Measurements from ENCODE around the gene CISD1. TPM values are rescaled to one million over a fixed set of nuclear protein-coding genes. Genes with fewer than 3 reads are reported as not detected.

Gene CISD1
- total RNA-seq, 4 donors from 2014 or later: 3.7 to 32.2 (median 28.1) TPM

DNA sequence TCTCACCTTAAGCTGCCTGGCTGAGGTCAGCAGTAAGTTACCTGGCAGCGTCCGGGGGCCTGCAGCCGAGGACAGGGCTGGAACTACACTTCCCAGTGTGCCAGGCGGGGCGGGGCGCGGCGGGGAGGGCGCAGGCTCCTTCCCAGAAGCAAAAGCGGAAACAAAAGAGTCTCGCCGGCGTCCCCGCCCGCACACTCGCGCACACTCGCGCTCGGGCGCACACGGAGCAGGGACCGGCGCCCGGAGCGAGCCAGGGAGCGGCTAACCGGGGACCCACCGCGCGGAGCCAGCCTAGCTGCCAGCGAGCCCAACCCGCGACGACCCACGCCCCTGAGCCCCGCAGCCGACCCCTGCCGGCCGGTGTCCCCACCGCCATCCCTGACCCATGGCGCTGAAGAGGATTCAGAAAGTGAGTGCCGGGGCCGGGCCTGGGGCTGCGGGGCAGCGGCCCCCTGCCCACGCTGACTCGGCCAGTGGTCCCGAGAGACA lies 65.9 kb downstream of the CISD1 start, which contains the start of gene UBE2D1:
UBE2D1 (plus strand) TSS at position 190 of the 489 bp plus-strand sequence; CDS start at position 386, 196 bp downstream.
- peak; percentile 95 for DNase-seq
- H3K4me1 ChIP-seq: peaks cover 0 to 27% (median 13%) of the 10 kb centered on the region in 4 donors
- TF ChIP-seq POLR2AphosphoS5 (IDR thresholded peaks at IDR 0.05): peak; percentile 90 to 98 (median 98)
- no peak for TF ChIP-seq EP300 (IDR thresholded peaks at IDR 0.05; ENCODE audit: low read depth)
- peak; percentile 95 for TF ChIP-seq POLR2A (IDR thresholded peaks at IDR 0.05)
- TF ChIP-seq, protein P1, sequence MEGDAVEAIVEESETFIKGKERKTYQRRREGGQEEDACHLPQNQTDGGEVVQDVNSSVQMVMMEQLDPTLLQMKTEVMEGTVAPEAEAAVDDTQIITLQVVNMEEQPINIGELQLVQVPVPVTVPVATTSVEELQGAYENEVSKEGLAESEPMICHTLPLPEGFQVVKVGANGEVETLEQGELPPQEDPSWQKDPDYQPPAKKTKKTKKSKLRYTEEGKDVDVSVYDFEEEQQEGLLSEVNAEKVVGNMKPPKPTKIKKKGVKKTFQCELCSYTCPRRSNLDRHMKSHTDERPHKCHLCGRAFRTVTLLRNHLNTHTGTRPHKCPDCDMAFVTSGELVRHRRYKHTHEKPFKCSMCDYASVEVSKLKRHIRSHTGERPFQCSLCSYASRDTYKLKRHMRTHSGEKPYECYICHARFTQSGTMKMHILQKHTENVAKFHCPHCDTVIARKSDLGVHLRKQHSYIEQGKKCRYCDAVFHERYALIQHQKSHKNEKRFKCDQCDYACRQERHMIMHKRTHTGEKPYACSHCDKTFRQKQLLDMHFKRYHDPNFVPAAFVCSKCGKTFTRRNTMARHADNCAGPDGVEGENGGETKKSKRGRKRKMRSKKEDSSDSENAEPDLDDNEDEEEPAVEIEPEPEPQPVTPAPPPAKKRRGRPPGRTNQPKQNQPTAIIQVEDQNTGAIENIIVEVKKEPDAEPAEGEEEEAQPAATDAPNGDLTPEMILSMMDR (IDR thresholded peaks at IDR 0.05): peak in 1 of 5 experiments; percentile 36
- no peaks in the 10 kb centered on the region for H3K9me3 ChIP-seq
- 2% methylated on average over 13 of the region's 49 CpGs; no CpG with 5 or more reads in 1 of the 2 donors for WGBS, 2 donors (ENCODE audit: low coverage in 1 of 2)
- H3K4me3 ChIP-seq: peak within 1 kb of the TSS; percentile 50 to 97 (median 93)
- H3K36me3 ChIP-seq: no peaks in the 10 kb centered on the region
- no peaks in the 10 kb centered on the region for H3K27me3 ChIP-seq
- intact Hi-C loops (cut with DNase I; ENCODE audit: low total_unique reads) (no loop called here), in situ Hi-C loops (cut with MboI; ENCODE audit: low pct_ligation_motif_present in 1 of 4, low pct_unique_long_range_greater_than_20kb in 1 of 4, low sequenced_read_pairs in 3 of 4) (no loop called here)
- peak within 1 kb of the TSS; percentile 79 to 91 (median 89) for H3K27ac ChIP-seq

DNA sequence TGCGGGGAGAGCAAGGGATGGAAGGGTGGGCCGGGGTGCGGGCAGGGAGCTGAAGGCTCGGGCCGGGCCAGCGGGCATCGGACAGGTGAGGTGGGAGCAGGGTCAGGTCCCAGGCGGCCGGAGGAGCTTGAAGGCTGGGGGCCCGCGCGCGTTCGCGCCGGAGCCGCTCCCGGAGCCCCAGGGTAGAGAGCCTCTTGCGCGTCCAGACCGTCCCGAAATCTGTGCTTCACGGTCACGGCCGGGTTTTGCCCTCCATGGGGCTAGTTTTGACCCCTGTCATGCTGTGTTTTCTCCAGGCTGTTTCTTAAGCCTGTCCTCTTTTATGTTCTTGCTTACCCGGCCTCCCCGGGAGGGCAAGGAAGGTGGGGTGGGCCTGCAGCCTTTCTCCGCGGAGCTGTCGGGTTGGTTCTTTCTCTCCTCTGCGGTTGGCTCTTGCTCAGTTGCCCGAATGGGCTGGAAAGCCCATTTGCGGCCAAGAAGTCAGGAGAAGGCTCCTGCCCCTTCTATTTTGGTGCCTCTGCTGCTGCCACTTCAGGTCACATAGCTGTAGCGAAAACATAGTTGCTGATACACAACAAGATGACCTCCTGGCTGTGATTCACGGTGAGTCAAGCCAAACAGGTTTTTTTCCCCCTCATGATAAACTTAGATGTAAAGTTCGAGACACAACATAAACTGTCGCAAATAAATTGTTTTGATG lies 66.5 kb downstream of the CISD1 start:
- DNase-seq: peak; percentile 27
- H3K4me3 ChIP-seq: peak overlapping the region; percentile 50 to 97 (median 93)
- intact Hi-C loops (cut with DNase I; ENCODE audit: low total_unique reads): no loop called here
- H3K9me3 ChIP-seq: no peaks in the 10 kb centered on the region
- TF ChIP-seq EP300 (IDR thresholded peaks at IDR 0.05; ENCODE audit: low read depth) (no peak), POLR2AphosphoS5 (IDR thresholded peaks at IDR 0.05) (no peak), POLR2A (IDR thresholded peaks at IDR 0.05) (no peak)
- TF ChIP-seq, protein P1 (IDR thresholded peaks at IDR 0.05): no peak
- no peaks in the 10 kb centered on the region for H3K27me3 ChIP-seq
- in situ Hi-C loops (cut with MboI; ENCODE audit: low pct_ligation_motif_present in 1 of 4, low pct_unique_long_range_greater_than_20kb in 1 of 4, low sequenced_read_pairs in 3 of 4): no loop called here
- no peaks in the 10 kb centered on the region for H3K36me3 ChIP-seq
- WGBS, 2 donors (ENCODE audit: low coverage in 1 of 2): 1 to 22% methylated on average over 4 to 37 of the region's 37 CpGs
- H3K27ac ChIP-seq: peak overlapping the region; percentile 79 to 91 (median 89)
- H3K4me1 ChIP-seq: peaks cover 0 to 32% (median 15%) of the 10 kb centered on the region in 4 donors

DNA sequence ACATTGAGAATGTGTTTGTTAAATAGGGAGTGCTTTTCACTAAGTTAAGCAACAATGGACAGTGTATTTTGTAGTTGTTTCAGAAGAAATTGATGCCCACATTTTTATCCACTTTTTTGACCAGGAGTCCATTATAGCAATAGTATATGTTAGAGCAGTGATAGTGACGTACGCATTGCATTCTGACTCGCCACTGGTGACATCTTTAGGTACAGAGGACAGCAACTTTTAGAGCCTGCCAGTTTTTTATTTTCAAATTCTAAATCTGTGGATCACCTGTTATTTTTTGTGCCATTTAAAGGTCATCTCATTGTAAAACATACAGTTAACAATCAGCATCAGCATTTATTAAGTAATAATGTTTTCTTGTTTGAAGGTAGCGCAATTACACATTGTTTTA lies 67.3 kb downstream of the CISD1 start:
- Histone ChIP-seq H3K9me3 (no peaks in the 10 kb centered on the region), H3K36me3 (no peaks in the 10 kb centered on the region), H3K4me1 (peaks cover 0 to 40% (median 16%) of the 10 kb centered on the region in 4 donors), H3K27me3 (no peaks in the 10 kb centered on the region), H3K27ac (peak overlapping the region in 1 of 4 donors; percentile 89), H3K4me3 (peak overlapping the region in 2 of 4 donors; percentile 91 to 95)
- in situ Hi-C loops (cut with MboI; ENCODE audit: low pct_ligation_motif_present in 1 of 4, low pct_unique_long_range_greater_than_20kb in 1 of 4, low sequenced_read_pairs in 3 of 4) (no loop called here), intact Hi-C loops (cut with DNase I; ENCODE audit: low total_unique reads) (no loop called here)
- WGBS, 2 donors (ENCODE audit: low coverage in 1 of 2): 85 to 91% methylated on average over 4 of the region's 4 CpGs
- DNase-seq: no peak
- TF ChIP-seq POLR2AphosphoS5 (IDR thresholded peaks at IDR 0.05) (no peak), POLR2A (IDR thresholded peaks at IDR 0.05) (no peak), EP300 (IDR thresholded peaks at IDR 0.05; ENCODE audit: low read depth) (no peak)
- TF ChIP-seq, protein P1 (IDR thresholded peaks at IDR 0.05): no peak

Other genes with a start within 250 kb of the CISD1 start
- 10 to 100 TPM in 3 of 4 donors, 1 to 10 TPM in 1; 2.6 to 17.1 (median 12.9) TPM for gene IPMK, start 1.3 kb upstream of the CISD1 start, total RNA-seq
- 10 to 100 TPM in 2 of 4 donors, 1 to 10 TPM in 2; 3.0 to 21.9 (median 8.9) TPM for gene UBE2D1, start 65.8 kb downstream of the CISD1 start, total RNA-seq
- 10 to 100 TPM in 3 of 4 donors, 1 to 10 TPM in 1; 2.2 to 35.2 (median 15.9) TPM for gene TFAM, start 116.2 kb downstream of the CISD1 start, total RNA-seq
- gene BICC1, start 243.7 kb downstream of the CISD1 start, total RNA-seq: 1 to 10 TPM in 3 of 4 donors, under 1 TPM in 1; 0.60 to 5.1 (median 2.2) TPM

Measured in transverse colon (tissue), 4 donors.